A673 (cell line): ENCODE results near the gene CDKN2D.

ENCODE experiments used
- EZH2 ChIP-seq: fragments of 200-600 bp; sonication (generic); IDR thresholded peaks from 2 replicates; pipeline ENCODE4 v1.6.1; 2017; ENCODE audit warnings: borderline replicate concordance, low read depth, mild to moderate bottlenecking, mixed read lengths, antibody characterized with exemption, low read length; ENCODE audit not compliant: poor library complexity, severe bottlenecking
- TF ChIP-seq, protein P1 (sequence below): fragments of 300-800, 200-600 bp; sonication (generic); conservative IDR thresholded peaks from 2 replicates; pipeline ENCODE4 v1.5.1; 2017; ENCODE audit warnings: low read depth, mild to moderate bottlenecking, antibody characterized with exemption, low read length, moderate library complexity, mixed read lengths

DNA sequence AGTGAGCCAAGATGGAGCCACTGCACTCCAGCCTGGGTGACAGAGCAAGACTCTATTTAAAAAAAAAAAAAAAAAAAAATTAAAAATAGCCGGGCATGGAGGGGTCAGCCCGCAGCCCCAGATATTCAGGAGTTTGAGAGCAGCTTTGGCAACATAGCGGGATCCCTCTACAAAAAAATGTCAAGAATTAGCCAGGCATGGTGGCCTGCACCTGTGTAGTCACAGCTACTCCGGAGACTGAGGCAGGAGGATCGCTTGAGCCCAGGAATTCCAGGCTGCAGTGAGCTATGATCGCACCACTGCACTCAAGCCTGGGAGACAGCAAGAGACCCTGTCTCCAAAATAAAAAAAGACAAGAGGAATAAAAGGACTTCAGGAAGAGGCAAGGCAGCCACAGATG lies 17.6 kb upstream of the CDKN2D start:
- TF ChIP-seq, protein P1, sequence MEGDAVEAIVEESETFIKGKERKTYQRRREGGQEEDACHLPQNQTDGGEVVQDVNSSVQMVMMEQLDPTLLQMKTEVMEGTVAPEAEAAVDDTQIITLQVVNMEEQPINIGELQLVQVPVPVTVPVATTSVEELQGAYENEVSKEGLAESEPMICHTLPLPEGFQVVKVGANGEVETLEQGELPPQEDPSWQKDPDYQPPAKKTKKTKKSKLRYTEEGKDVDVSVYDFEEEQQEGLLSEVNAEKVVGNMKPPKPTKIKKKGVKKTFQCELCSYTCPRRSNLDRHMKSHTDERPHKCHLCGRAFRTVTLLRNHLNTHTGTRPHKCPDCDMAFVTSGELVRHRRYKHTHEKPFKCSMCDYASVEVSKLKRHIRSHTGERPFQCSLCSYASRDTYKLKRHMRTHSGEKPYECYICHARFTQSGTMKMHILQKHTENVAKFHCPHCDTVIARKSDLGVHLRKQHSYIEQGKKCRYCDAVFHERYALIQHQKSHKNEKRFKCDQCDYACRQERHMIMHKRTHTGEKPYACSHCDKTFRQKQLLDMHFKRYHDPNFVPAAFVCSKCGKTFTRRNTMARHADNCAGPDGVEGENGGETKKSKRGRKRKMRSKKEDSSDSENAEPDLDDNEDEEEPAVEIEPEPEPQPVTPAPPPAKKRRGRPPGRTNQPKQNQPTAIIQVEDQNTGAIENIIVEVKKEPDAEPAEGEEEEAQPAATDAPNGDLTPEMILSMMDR: no peak
- TF ChIP-seq EZH2: no peak
